T-cell (primary cell): ENCODE data around the gene GPS1. TPM values are rescaled to one million over a fixed set of nuclear protein-coding genes. Genes with fewer than 3 reads are reported as not detected.
A peak's percentile ranks its signal among the peaks of the same experiment; 100 is the strongest.

Experiments used
- ATAC-seq, 4 experiments: fragments of 200-7000 bp in 3 of 4; fragments of 150-1000 bp in 1 of 4; cut with Tn5 transposase; replicated peaks in 1 of 4; 1 replicate in 3 of 4; 2 replicates in 1 of 4; pipeline ENCODE4 v1.10.0; 2021; ENCODE audit warnings: moderate library complexity in 3 of 4, mild to moderate bottlenecking in 2 of 4, moderate number of reproducible peaks in 1 of 4
- CTCF ChIA-PET, 2 donors: fragments of 300-600 bp; sonication (Branson Sonifier 250); formaldehyde crosslinking; loops; one replicate each; lab custom pipeline; 2022; ENCODE audit warnings: antibody characterized with exemption in 2 of 2; lab: Charles Lee
- POLR2A ChIA-PET, 2 donors: fragments of 300-600 bp; sonication (Branson Sonifier 250); formaldehyde crosslinking; loops; one replicate each; lab custom pipeline; 2022; ENCODE audit warnings: antibody characterized with exemption in 2 of 2; lab: Charles Lee
- DNase-seq, 35 experiments: peaks; one replicate each; pipeline versions ENCODE4 v3.0.0 to v3.0.0-alpha.2; 2013 to 2023
- H3K27ac ChIP-seq: one replicate; pipeline ENCODE4 v1.5.1; 2013; ENCODE audit warnings: low read length
- H3K27me3 ChIP-seq, 2 experiments: replicated peaks in 1 of 2; 1 replicate in 1 of 2; 2 replicates in 1 of 2; pipeline versions ENCODE4 v1.6.1 to v1.7.0; 2013; ENCODE audit warnings: low read length in 1 of 2, mixed read lengths in 1 of 2; ENCODE audit not compliant: control insufficient read depth in 2 of 2, insufficient read depth in 2 of 2; ENCODE audit errors: extremely low read depth in 1 of 2
- H3K36me3 ChIP-seq, 2 donors: 1 replicate in 1 of 2; 2 replicates in 1 of 2; pipeline versions ENCODE4 v1.6.1 to v1.7.0; 2013; ENCODE audit warnings: low read length in 1 of 2; ENCODE audit not compliant: control insufficient read depth in 2 of 2, insufficient read depth in 1 of 2; ENCODE audit errors: extremely low read depth in 1 of 2
- H3K4me1 ChIP-seq, 2 experiments: 1 replicate in 1 of 2; 2 replicates in 1 of 2; pipeline versions ENCODE4 v1.6.1 to v1.7.0; 2013; ENCODE audit warnings: low read length in 2 of 2, mixed read lengths in 1 of 2; ENCODE audit not compliant: insufficient read depth in 2 of 2, control insufficient read depth in 1 of 2; ENCODE audit errors: extremely low read depth in 1 of 2
- H3K4me3 ChIP-seq, 2 donors: 1 replicate in 1 of 2; 2 replicates in 1 of 2; pipeline versions ENCODE4 v1.5.1 to v1.7.0; 2013; ENCODE audit warnings: mild to moderate bottlenecking in 2 of 2, low read length in 1 of 2, moderate library complexity in 1 of 2; ENCODE audit not compliant: control insufficient read depth in 1 of 2; ENCODE audit errors: extremely low read depth in 1 of 2
- H3K9me3 ChIP-seq: 2 replicates; pipeline ENCODE4 v1.7.0; 2013
- H3K27ac Mint-ChIP-seq, 2 donors: one replicate each; pipeline ENCODE4 v1.8.0; 2020 to 2021; ENCODE audit warnings: mild to moderate bottlenecking in 2 of 2, mixed read lengths in 2 of 2
- H3K27me3 Mint-ChIP-seq, 2 donors: one replicate each; pipeline ENCODE4 v1.8.0; 2021 to 2022; ENCODE audit warnings: mixed read lengths in 2 of 2
- H3K36me3 Mint-ChIP-seq: one replicate; pipeline ENCODE4 v1.8.0; 2021; ENCODE audit warnings: mixed read lengths
- H3K4me1 Mint-ChIP-seq, 3 donors: one replicate each; pipeline ENCODE4 v1.8.0; 2020 to 2022; ENCODE audit warnings: mixed read lengths in 3 of 3, mild to moderate bottlenecking in 1 of 3
- H3K4me3 Mint-ChIP-seq, 3 donors: one replicate each; pipeline ENCODE4 v1.8.0; 2020 to 2022; ENCODE audit warnings: mild to moderate bottlenecking in 3 of 3, mixed read lengths in 3 of 3, moderate library complexity in 3 of 3
- H3K9me3 Mint-ChIP-seq, 3 donors: one replicate each; pipeline ENCODE4 v1.8.0; 2020 to 2022; ENCODE audit warnings: mixed read lengths in 3 of 3
- WGBS: methylation state at CpG from one replicate; pipeline ENCODE4 v1.1.5; 2013; ENCODE audit warnings: missing lambda C conversion rate; ENCODE audit not compliant: insufficient coverage; 5-methylcytosine and 5-hydroxymethylcytosine counted together
- total RNA-seq, 35 experiments: library from RNA in 6 of 35; stranded (reverse) in 6 of 35; fragments of 120-200 nt in 1 of 35; gene quantifications; one replicate each; pipeline versions ENCODE4 v1.2.1 to v1.2.4 and lab custom pipeline; 2013 to 2026

The GPS1 gene
- total RNA-seq, 5 donors from 2014 or later (not counting 1 experiment from before 2014, with no cell fraction given): 75.3 to 117 (median 98.0) TPM

- Histone ChIP-seq H3K4me1 (peaks cover 7 to 30% of the 10 kb centered on the region in 2 experiments), H3K27ac (no peak overlapping the region), H3K4me3 (no peak overlapping the region), H3K36me3 (peaks cover 4 to 8% of the 10 kb centered on the region in 2 donors), H3K27me3 (no peaks in the 10 kb centered on the region), H3K9me3 (no peaks in the 10 kb centered on the region)
- CTCF ChIA-PET: interaction anchor here in 1 of 2 donors (0.9 kb wide), 1 partner anchor 10 kb away, joined by 5 read pairs; the partner anchor contains the start of gene DCXR
- Mint-ChIP-seq H3K36me3 (peaks cover 7% of the 10 kb centered on the region), H3K4me1 (peaks cover 5 to 16% (median 14%) of the 10 kb centered on the region in 3 donors), H3K27ac (no peak overlapping the region), H3K9me3 (no peaks in the 10 kb centered on the region), H3K4me3 (peak overlapping the region in 2 of 3 donors; percentile 29 to 36), H3K27me3 (no peaks in the 10 kb centered on the region)
- no peak for DNase-seq
- no peak for ATAC-seq
- POLR2A ChIA-PET: no interaction called here
- WGBS: 97% methylated on average over 20 of the region's 25 CpGs
Measured at GRCh38 chr17:82047914-82048570, 3.7 kb upstream of the GPS1 start.

GRCh38 chr17:82048571-82048971 lies 3.1 kb upstream of the GPS1 start:
- DNase-seq: no peak
- ChIA-PET POLR2A (no interaction called here), CTCF (interaction anchor here in 1 of 2 donors (0.9 kb wide), 1 partner anchor 11 kb away, joined by 5 read pairs; the partner anchor contains the start of gene DCXR)
- no peak overlapping the region for H3K27ac Mint-ChIP-seq
- H3K36me3 Mint-ChIP-seq: peaks cover 7% of the 10 kb centered on the region
- H3K4me1 Mint-ChIP-seq: peaks cover 5 to 21% (median 18%) of the 10 kb centered on the region in 3 donors
- H3K27me3 Mint-ChIP-seq: no peaks in the 10 kb centered on the region
- Histone ChIP-seq H3K4me1 (peaks cover 9 to 35% of the 10 kb centered on the region in 2 experiments), H3K36me3 (peaks cover 4 to 8% of the 10 kb centered on the region in 2 donors), H3K27me3 (no peaks in the 10 kb centered on the region), H3K9me3 (no peaks in the 10 kb centered on the region), H3K4me3 (no peak overlapping the region), H3K27ac (no peak overlapping the region)
- no peak for ATAC-seq
- WGBS: 94% methylated on average over 20 of the region's 20 CpGs
- peak overlapping the region in 2 of 3 donors; percentile 24 to 46 for H3K4me3 Mint-ChIP-seq
- no peaks in the 10 kb centered on the region for H3K9me3 Mint-ChIP-seq

- H3K36me3 Mint-ChIP-seq: peaks cover 7% of the 10 kb centered on the region
- no peak for DNase-seq
- POLR2A ChIA-PET: no interaction called here
- 100% methylated on average over 2 of the region's 8 CpGs for WGBS
- Histone ChIP-seq H3K9me3 (no peaks in the 10 kb centered on the region), H3K27ac (no peak overlapping the region), H3K4me3 (no peak overlapping the region), H3K4me1 (peaks cover 9 to 40% of the 10 kb centered on the region in 2 experiments), H3K36me3 (peaks cover 4 to 13% of the 10 kb centered on the region in 2 donors), H3K27me3 (no peaks in the 10 kb centered on the region)
- no peak for ATAC-seq
- H3K4me1 Mint-ChIP-seq: peaks cover 5 to 23% (median 18%) of the 10 kb centered on the region in 3 donors
- CTCF ChIA-PET: no interaction called here
- H3K27ac Mint-ChIP-seq: no peak overlapping the region
- H3K27me3 Mint-ChIP-seq: no peaks in the 10 kb centered on the region
- no peaks in the 10 kb centered on the region for H3K9me3 Mint-ChIP-seq
- peak overlapping the region; percentile 9 to 31 (median 25) for H3K4me3 Mint-ChIP-seq
Measured at GRCh38 chr17:82049106-82049505, 2.6 kb upstream of the GPS1 start.

- Mint-ChIP-seq H3K36me3 (peaks cover 7% of the 10 kb centered on the region), H3K9me3 (no peaks in the 10 kb centered on the region), H3K4me1 (peaks cover 5 to 23% (median 18%) of the 10 kb centered on the region in 3 donors), H3K27ac (no peak overlapping the region), H3K4me3 (peak overlapping the region in 2 of 3 donors; percentile 9 to 25), H3K27me3 (no peaks in the 10 kb centered on the region)
- Histone ChIP-seq H3K27ac (no peak overlapping the region), H3K4me3 (no peak overlapping the region), H3K27me3 (no peaks in the 10 kb centered on the region), H3K4me1 (peaks cover 9 to 40% of the 10 kb centered on the region in 2 experiments), H3K36me3 (peaks cover 4 to 17% of the 10 kb centered on the region in 2 donors), H3K9me3 (no peaks in the 10 kb centered on the region)
- ATAC-seq (no peak), DNase-seq (no peak)
- ChIA-PET POLR2A (interaction anchor here in 1 of 2 donors (0.6 kb wide), 1 partner anchor 193 kb away, joined by 3 read pairs; no protein-coding TSS in a partner anchor), CTCF (no interaction called here)
- WGBS: 91% methylated on average over 13 of the region's 16 CpGs
Measured at GRCh38 chr17:82049521-82049971, 2.2 kb upstream of the GPS1 start.

GRCh38 chr17:82050152-82050760 lies 1.4 kb upstream of the GPS1 start:
- peak overlapping the region; percentile 80 to 87 (median 86) for H3K4me3 Mint-ChIP-seq
- H3K27ac Mint-ChIP-seq: peak overlapping the region in 1 of 2 donors; percentile 88
- H3K36me3 ChIP-seq: peaks cover 4 to 24% of the 10 kb centered on the region in 2 donors
- H3K27ac ChIP-seq: no peak overlapping the region
- no peaks in the 10 kb centered on the region for H3K9me3 Mint-ChIP-seq
- POLR2A ChIA-PET: interaction anchor here in 1 of 2 donors (0.6 kb wide), 1 partner anchor 192 kb away, joined by 3 read pairs; no protein-coding TSS in a partner anchor
- no peaks in the 10 kb centered on the region for H3K9me3 ChIP-seq
- peaks cover 5 to 26% (median 18%) of the 10 kb centered on the region in 3 donors for H3K4me1 Mint-ChIP-seq
- CTCF ChIA-PET: interaction anchor here in 1 of 2 donors (1.0 kb wide), 1 partner anchor 13 kb away, joined by 4 read pairs; the partner anchor contains the start of gene DCXR
- DNase-seq: no peak
- ATAC-seq: no peak
- peaks cover 7% of the 10 kb centered on the region for H3K36me3 Mint-ChIP-seq
- H3K4me3 ChIP-seq: peak overlapping the region; percentile 39 to 51
- H3K27me3 ChIP-seq: no peaks in the 10 kb centered on the region
- no peaks in the 10 kb centered on the region for H3K27me3 Mint-ChIP-seq
- 94% methylated on average over 26 of the region's 28 CpGs for WGBS
- peaks cover 9 to 45% of the 10 kb centered on the region in 2 experiments for H3K4me1 ChIP-seq
